ENCODE measurements around the gene ITPRID1.

DNA sequence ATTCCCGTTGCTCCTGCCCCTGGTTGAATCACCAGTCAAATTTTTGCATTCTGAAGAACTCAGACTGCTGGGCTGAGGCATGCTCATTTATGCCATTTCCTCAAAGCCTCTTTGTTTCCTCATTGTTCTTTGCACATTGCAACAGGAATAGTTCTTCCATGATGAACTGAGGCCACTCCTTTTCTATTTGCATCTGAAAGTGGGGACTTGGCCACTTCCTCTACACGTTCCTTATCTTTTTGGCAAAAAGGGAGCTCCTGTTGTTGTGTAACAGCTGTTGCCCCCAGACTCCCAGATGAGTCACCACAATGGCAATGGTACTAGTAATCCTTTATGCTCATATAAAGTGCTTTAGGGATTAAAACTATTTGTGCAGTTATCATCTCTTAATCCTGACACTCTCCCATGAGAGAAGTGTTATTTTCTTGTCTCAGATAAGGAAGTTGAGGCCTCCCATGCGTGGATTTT is 20.1 kb upstream of the ITPRID1 start:
- TF ChIP-seq CHD1 (IDR thresholded peaks at IDR 0.05; ENCODE audit: low read depth, low read length) = no peak
- no peak for TF ChIP-seq KDM5A (IDR thresholded peaks at IDR 0.05; ENCODE audit: low read length)
- TF ChIP-seq, protein P1, sequence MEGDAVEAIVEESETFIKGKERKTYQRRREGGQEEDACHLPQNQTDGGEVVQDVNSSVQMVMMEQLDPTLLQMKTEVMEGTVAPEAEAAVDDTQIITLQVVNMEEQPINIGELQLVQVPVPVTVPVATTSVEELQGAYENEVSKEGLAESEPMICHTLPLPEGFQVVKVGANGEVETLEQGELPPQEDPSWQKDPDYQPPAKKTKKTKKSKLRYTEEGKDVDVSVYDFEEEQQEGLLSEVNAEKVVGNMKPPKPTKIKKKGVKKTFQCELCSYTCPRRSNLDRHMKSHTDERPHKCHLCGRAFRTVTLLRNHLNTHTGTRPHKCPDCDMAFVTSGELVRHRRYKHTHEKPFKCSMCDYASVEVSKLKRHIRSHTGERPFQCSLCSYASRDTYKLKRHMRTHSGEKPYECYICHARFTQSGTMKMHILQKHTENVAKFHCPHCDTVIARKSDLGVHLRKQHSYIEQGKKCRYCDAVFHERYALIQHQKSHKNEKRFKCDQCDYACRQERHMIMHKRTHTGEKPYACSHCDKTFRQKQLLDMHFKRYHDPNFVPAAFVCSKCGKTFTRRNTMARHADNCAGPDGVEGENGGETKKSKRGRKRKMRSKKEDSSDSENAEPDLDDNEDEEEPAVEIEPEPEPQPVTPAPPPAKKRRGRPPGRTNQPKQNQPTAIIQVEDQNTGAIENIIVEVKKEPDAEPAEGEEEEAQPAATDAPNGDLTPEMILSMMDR (IDR thresholded peaks at IDR 0.05; ENCODE audit: control extremely low read depth in 1 of 3, insufficient read depth in 1 of 3, low read depth in 1 of 3, low read length in 3 of 3) = no peak
- no peak for TF ChIP-seq POLR2AphosphoS5 (IDR thresholded peaks at IDR 0.05; ENCODE audit: low read depth, low read length)
- no peak for TF ChIP-seq MAFK (IDR thresholded peaks at IDR 0.05; ENCODE audit: low read depth, low read length)
- TF ChIP-seq SRF (IDR thresholded peaks at IDR 0.05; ENCODE audit: low read depth, low read length) = no peak
- TF ChIP-seq CBX5 (IDR thresholded peaks at IDR 0.05; ENCODE audit: low read depth, low read length) = no peak
- TF ChIP-seq SAP30 (IDR thresholded peaks at IDR 0.05; ENCODE audit: insufficient read depth, insufficient replicate concordance, low read length) = no peak
- TF ChIP-seq KDM1A (IDR thresholded peaks at IDR 0.05; ENCODE audit: borderline replicate concordance, low read length) = no peak
- TF ChIP-seq ZNF274 (IDR thresholded peaks at IDR 0.05; ENCODE audit: borderline replicate concordance, extremely low read depth, low read length) = no peak
- TF ChIP-seq EZH2 (IDR thresholded peaks at IDR 0.05; ENCODE audit: low read depth, low read length, severe bottlenecking) = no peak
